DMS 273 treated with DMSO at 0.1 percent for 48 hours (cell line): ENCODE results near the gene MRPL58.
"Not testable (repeated sequence)": the region's sequence is repeated elsewhere in the genome, so short reads cannot be mapped to it uniquely, and the experiment has no call there.

Source experiments
- DNase-seq: peaks from one replicate; lab custom pipeline; 2025; lab: John Stamatoyannopoulos, UW

The MRPL58 gene

GRCh38 chr17:75019146-75019545, 6.7 kb downstream of the MRPL58 start:
- no peak for DNase-seq

DNA sequence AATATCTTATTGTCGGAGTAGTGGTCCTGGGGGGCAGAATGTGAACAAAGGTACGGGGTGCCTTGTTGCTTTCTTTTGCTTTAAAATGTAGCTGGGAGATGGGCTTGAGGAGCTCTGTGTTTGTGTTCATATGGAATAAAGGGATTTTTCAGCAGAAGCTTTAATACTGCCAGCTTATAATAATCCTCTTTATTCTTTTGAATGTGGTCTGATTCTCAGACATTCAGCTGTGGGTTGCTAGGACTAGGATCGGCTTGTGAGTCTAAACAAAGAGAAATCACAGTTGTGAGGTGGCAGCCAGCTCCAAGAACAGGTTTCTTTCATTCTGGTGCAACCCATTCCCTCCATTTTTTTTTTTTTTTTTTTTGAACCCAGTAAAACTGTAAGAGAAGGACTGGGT, 7.2 kb downstream of the MRPL58 start:
- no peak for DNase-seq

DNA sequence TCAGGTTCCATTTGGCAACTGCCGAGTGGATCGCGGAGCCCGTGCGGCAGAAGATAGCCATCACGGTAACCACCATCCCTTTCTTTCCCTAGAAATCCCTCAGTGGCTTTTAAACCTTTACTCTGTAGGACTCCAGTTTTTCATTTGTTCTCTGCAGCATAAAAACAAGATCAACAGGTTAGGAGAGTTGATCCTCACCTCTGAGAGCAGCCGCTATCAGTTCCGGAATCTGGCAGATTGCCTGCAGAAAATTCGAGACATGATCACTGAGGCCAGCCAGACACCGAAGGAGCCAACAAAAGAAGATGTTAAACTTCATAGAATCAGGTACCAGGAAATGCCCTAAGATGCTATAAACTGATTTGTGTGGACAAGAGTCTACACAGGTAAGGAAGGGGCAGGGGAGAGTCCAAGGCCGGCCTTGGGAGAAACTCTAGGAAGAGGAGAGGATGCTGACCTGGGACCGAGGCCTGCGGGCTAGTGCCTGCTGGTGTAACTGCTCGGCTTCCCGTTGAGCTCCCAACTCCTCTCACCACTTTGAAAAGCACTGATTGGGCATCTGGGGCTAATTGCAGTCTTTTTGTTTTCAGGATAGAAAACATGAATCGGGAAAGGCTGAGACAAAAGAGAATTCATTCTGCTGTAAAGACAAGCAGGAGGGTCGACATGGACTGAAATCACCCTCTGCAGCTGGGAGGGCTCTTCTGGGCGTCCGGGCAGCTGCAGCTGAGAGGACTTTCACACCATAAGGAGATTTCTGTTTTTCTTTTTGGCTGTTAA, 8.1 kb downstream of the MRPL58 start:
- DNase-seq = no peak

DNA sequence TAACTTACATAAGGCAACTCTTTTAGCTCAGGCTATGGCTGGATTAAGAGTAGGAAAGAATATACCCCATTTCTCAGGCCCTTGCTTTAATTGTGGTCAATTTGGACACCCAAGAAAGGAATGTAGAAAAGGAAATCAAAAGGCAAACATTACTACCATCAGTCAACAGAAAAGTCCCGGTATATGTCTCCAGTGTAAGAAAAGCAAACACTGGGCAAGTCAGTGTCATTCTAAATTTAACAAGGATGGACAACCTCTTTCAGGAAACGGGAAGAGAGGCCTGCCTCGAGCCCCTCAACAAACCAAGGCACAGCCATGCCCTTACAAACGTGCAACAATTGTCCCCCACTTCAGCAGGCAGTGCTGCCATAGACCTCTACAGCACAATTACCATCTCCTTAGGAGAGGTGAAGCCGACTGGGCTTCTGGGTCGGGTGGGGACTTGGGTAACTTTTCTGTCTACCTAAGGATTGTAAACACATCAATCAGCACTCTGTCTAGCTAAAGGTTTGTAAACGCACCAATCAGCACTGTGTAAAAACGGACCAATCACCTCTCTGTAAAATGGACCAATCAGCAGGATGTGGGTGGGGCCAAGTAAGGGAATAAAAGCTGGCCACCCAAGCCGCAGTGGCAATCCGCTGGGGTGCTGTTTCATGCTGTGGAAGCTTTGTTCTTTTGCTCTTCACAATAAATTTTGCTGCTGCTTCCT, 12.4 kb downstream of the MRPL58 start:
- no peak for DNase-seq

DNA sequence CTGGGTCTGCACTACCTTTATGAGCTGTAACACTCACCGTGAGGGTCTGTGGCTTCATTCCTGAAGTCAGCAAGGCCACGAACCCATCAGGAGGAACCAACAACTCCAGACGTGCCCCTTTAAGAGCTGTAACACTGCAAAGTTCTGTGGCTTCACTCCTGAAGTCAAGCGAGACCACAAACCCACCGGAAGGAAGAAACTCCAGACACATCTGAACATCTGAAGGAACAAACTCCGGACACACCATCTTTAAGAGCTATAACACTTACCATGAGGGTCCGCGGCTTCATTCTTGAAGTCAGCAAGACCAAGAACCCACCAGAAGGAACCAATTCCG, 12.9 kb downstream of the MRPL58 start:
- DNase-seq = not testable (repeated sequence)

DNA sequence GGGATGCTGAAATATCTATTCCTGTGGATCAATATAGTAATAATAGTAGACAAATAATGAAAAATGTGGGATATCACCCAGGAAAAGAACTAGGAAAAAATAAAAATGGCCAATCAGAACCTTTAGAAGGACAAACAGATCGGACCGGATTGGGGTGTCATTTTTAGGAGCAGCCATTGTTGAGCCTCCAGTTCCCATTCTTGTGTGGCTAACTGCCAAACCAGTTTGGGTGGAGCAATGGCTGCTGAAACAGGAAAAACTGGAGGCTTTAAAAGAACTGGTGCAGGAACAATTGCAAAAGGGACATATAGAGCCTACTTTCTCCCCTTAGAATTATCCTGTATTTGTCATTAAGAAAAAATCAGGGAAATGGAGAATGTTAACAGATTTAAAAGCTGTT, 14.2 kb downstream of the MRPL58 start:
- DNase-seq = not testable (repeated sequence)

DNA sequence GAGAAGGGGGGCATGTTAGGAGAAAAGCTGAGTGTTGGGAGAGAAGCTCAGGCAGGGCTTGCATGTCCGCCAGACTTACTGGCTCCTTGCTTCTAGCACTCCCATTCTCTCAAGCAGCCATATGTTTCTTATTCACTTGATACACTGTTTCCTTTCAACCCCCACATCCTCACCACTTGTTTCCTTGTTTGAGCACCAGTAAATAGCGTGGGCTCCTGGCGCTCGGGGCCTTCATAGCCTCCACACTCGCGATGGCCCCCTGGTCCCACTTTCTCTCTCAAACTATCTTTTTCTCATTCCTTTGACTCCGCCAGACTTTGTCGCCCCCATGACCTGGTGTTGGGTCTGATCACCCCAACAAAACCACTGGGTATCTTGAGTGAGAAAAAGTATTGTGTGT, 17.7 kb downstream of the MRPL58 start:
- DNase-seq = no peak

DNA sequence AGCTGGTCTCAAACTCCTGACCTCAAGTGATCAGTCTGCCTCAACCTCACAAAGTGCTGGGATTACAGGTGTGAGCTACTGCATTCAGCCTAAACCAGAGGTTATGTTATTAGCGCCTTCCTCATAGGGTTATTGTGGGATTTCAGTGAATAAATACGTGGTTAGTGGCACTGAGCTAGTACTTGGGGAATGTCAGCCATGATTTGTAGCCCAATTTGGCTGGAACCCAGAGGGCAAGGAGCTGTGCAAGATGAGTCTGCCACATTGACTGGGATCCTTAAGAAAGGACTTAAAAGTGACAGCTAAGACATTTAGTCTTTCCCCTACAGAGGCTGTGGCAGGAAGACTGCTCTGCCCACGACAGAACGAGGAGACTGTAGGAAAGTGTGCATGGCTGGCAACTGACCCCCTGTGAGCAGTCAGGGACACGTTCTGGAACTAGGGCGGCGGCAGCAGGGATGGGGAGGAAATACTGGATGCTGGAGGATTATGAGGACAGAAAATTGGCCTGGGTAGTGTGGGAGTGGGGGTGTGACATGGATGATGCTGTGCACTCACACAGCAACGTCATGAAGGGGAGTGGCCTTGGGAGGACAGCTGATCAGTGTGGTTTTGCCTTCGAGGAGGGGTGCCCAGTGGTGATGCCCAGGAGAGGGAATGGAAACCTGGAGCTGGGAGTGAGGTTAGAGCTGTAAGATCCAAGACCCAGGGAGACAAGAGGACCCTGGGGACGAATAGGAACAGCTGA, 19.7 kb downstream of the MRPL58 start:
- no peak for DNase-seq

DNA sequence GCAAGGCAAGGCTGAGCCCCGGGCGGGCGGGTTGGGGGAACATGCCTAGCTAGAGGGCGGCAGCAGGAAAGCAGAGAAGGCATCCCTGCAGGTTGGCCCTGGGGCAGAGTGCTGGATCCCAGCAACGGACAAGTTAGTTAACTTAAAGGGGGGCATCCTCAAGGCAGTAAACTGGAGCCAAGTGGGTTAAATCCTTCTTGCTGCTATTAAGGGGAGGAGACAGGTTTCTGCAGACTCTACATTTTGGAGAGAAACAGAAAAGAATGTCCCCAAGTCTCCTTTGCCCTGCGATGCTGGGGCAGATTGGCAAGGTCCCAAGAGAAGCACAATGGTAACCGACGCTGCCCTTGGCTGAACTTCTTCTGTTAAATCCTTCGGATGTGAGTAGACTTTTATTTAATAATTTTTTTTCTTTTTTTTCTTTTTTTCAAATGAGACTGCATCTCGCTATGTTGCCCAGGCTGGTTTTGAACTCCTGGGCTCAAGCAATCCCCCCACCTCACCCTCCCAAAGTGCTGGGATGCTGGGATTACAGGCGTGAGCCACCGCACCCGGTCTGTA, 20.3 kb downstream of the MRPL58 start:
- no peak for DNase-seq

DNA sequence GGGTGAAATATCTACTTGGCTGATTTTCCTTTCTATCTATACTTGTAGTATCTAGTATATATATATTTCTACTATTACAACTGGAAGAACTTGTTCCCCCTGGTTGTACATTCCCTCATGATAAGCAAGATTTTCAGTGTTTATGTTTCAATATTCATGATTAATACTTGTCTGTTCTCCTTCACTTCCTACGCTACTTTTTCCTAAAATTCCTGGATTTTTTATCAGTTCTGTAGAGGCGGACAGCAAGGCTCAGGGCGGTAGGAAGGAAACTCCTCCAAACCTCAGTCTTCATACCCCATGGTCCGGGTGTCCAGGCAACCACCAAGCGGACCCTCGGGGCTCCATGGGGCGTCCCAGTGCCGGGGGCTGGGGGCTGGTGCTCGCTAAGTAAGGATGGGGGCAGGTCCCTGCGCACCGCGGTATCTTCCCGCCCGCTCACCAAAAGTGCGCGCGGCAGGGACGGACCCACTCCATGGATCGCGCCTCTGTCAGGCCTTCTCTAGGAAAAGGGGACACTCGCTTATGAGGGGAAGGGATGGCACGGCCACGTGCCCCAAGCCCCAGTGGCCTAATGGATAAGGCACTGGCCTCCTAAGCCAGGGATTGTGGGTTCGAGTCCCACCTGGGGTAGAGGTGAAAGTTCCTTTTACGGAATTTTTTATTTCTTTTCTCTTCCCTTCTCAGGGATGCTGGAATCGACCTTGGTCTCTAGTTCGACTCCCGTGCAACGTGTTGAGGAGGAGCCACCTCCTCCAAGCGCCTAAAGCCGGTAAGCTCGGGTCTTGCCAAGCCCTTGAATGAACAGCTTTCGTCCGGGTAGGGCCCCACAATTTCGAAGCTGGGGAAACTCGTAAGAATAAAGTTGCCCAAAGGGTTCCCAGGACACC, 21.1 kb downstream of the MRPL58 start:
- DNase-seq = peak; percentile 88

DNA sequence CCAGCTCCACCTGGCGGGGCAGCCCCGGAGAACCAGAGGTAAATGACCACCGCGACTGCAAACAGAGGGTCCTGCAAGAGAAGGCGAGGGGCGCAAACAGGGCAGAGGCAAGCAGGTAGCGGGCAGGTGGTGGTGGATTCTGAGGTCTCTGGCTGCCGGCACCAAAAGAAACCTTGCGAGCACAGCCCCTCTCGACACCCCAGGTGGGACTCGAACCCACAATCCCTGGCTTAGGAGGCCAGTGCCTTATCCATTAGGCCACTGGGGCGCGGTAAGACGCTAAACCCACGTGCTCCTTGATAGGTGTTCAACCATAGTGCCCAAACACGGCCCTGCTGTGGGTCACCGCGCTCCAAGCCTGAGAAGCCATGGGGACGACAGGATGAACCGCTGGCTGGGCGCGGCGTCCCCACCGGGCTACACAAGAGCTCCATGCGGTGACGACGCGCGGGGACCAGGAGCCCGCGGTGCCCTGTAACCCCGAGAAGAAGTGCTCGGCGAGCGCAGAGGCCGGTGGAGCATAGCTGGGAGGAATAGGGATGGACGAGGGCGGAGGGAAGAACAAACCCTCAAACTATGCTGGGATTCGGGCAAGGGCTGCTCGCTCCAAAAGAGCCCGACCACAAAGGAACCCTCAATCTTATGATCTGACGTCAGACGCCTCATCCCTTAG, 21.9 kb downstream of the MRPL58 start:
- peak; percentile 83 for DNase-seq

DNA sequence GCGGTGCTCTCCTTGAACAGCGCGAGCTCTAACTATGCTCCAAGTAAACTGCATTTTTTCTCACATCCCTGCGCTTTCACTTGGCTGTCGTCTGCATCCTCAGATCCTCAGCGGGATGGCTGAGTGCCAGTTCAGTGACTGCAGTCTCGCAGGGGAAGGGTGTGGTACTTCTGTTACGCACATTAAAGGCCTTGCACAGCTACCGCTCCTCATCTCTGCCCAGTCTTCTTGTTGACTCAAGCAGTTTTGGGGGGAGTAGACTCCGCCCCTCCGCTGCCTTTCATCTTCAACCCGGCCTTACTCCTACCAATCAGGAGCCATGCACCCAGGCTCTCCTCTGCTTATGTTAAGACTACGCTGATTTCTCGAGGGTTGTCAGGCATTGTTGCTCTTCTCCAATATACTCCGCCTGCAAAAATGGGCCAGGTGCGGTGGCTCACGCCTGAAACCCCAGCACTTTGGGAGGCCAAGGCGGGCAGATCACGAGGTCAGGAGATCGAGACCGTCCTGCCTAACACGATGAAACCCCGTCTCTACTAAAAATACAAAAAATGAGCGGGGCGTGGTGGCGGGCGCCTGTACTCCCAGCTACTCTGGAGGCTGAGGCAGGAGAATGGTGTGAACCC, 24.3 kb downstream of the MRPL58 start:
- DNase-seq = no peak

DNA sequence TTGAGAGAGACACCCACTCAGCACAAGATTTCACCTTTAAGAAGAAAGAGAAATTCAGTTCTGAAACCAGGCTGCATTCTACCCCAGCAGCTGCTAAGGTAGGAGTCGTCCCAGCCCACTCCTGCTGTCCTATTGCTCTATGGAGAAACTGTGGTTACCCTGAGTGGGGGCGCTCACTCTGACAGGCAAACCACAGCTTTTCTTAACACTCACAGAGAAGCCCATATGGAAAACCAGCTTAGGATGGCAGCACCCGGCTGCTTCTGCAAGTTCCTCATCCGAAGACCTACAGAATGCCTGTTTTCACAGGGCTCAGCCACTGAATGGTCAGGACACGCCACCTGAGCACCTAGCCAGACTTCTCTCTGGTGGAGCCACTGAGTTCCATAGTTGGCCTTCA, 26.8 kb downstream of the MRPL58 start:
- DNase-seq = no peak

DNA sequence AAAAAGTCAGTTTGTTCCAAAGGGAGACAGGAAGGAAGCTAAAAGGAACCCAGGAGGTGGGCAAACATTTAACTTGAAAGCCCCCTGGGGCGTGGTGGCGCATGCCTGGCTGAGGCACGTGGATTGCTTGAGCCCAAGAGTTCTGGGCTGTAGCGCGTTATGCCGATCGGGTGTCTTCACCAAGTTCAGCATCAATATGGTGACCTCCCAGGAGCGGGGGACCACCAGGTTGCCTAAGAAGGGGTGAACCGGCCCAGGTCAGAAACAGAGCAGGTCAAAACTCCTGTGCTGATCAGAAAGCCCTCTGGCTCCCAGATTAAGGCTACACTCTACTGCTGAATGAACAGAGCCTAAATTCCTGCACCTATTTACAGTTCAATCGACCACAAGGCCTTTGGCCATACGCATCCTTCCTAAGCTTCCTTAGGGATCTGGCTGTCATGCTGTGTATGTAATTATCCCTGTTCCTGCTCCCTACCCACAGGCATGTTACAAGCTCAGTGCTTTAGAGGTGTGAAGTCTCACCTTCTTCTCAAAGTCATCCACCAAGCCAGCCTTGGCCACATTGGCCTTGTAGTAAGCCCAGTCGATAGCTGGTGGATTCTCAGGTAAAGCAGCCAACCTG, 29.3 kb downstream of the MRPL58 start:
- no peak for DNase-seq

GRCh38 chr17:75043789-75044188, 31.3 kb downstream of the MRPL58 start:
- not testable (repeated sequence) for DNase-seq

- DNase-seq = no peak
Observed at GRCh38 chr17:75044716-75045115, 32.2 kb downstream of the MRPL58 start.

- not testable (repeated sequence) for DNase-seq
Observed at GRCh38 chr17:75045946-75046406, 33.5 kb downstream of the MRPL58 start.

- peak; percentile 94 for DNase-seq
Observed at GRCh38 chr17:75046407-75047289, 34.2 kb downstream of the MRPL58 start, which contains the start of the genes ATP5PD and KCTD2. TSS of gene ATP5PD (minus strand) at chr17:75046969. CDS start at chr17:75042650, 4,319 bp downstream. TSS of gene KCTD2 (plus strand) at chr17:75047225. CDS start at chr17:75047251, 26 bp downstream.
